COR-L47 (cell line): ENCODE data around the gene ASCC2.

Experiments used
- DNase-seq: peaks from one replicate; lab custom pipeline; 2025; lab: John Stamatoyannopoulos, UW

The ASCC2 gene

GRCh38 chr22:29817724-29818123 lies 20.4 kb downstream of the ASCC2 start:
- DNase-seq: no peak

GRCh38 chr22:29816980-29817379 lies 21.1 kb downstream of the ASCC2 start:
- no peak for DNase-seq

GRCh38 chr22:29816539-29816938 lies 21.5 kb downstream of the ASCC2 start:
- DNase-seq: no peak

- no peak for DNase-seq
Observed at GRCh38 chr22:29816128-29816527, 21.9 kb downstream of the ASCC2 start.

- DNase-seq: no peak
Observed at GRCh38 chr22:29815580-29815979, 22.5 kb downstream of the ASCC2 start.

GRCh38 chr22:29814003-29814402 lies 24.1 kb downstream of the ASCC2 start:
- no peak for DNase-seq

- no peak for DNase-seq
Observed at GRCh38 chr22:29813563-29813962, 24.5 kb downstream of the ASCC2 start.

- DNase-seq: no peak
Observed at GRCh38 chr22:29813126-29813525, 24.9 kb downstream of the ASCC2 start.

GRCh38 chr22:29811377-29811776 lies 26.7 kb downstream of the ASCC2 start:
- DNase-seq: no peak

- no peak for DNase-seq
Observed at GRCh38 chr22:29810216-29810615, 27.9 kb downstream of the ASCC2 start.

- DNase-seq: no peak
Observed at GRCh38 chr22:29806196-29806595, 31.9 kb downstream of the ASCC2 start.

- no peak for DNase-seq
Observed at GRCh38 chr22:29804985-29805384, 33.1 kb downstream of the ASCC2 start.

GRCh38 chr22:29803190-29803589 lies 34.9 kb downstream of the ASCC2 start:
- DNase-seq: no peak

- DNase-seq: no peak
Observed at GRCh38 chr22:29801796-29802195, 36.3 kb downstream of the ASCC2 start.

GRCh38 chr22:29801153-29801552 lies 36.9 kb downstream of the ASCC2 start:
- DNase-seq: no peak

- no peak for DNase-seq
Observed at GRCh38 chr22:29799217-29799680, 38.8 kb downstream of the ASCC2 start.

GRCh38 chr22:29798801-29799200 lies 39.3 kb downstream of the ASCC2 start:
- no peak for DNase-seq

GRCh38 chr22:29798318-29798717 lies 39.8 kb downstream of the ASCC2 start:
- DNase-seq: no peak

- DNase-seq: no peak
Observed at GRCh38 chr22:29797351-29797750, 40.7 kb downstream of the ASCC2 start.

- no peak for DNase-seq
Observed at GRCh38 chr22:29795663-29796062, 42.4 kb downstream of the ASCC2 start.

- DNase-seq: no peak
Observed at GRCh38 chr22:29793396-29793795, 44.7 kb downstream of the ASCC2 start.

- no peak for DNase-seq
Observed at GRCh38 chr22:29790061-29790460, 48.0 kb downstream of the ASCC2 start.

- no peak for DNase-seq
Observed at GRCh38 chr22:29788339-29789279, 49.5 kb downstream of the ASCC2 start.
